Measurements from ENCODE around the gene FADS2. TPM values are rescaled to one million over a fixed set of nuclear protein-coding genes. Genes with fewer than 3 reads are reported as not detected.
A peak's percentile ranks its signal among the peaks of the same experiment; 100 is the strongest.

FADS2 gene
- polyA plus RNA-seq, 2 of the 4 experiments (the other 2 are of a cell fraction): 215 to 391 TPM

DNA sequence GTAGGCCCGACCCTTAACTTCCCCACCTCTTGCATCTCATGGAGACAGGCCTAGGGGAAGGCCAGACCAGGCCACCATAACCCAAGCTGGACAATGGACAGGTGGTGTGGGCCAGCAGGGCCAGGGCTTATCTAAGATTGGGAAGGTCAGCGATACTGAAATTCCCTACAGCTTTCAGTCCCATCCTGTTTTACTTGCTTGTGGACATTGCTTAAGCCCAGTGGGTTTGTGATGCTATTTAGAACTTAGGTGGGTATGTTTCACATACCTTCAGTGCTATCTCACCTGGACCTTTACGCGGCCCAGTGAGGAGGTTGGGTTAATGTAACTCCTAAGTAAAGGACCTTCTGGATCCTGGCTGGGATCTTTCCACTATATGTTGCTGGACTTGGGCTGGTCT, 1.7 kb downstream of the FADS2 start:
- peak overlapping the region; percentile 100 for H3K4me2 ChIP-seq
- FAIRE-seq (no peak), DNase-seq (ENCODE audit: low read depth in 1 of 2, low spot score in 1 of 2) (no peak), ATAC-seq (no peak)
- WGBS (ENCODE audit: missing lambda C conversion rate): 75% methylated on average over 4 of the region's 4 CpGs
- CTCF ChIA-PET: interaction anchor here (1.1 to 5.6 kb wide), 10 partner anchors 11 to 493 kb away, joined by 3 to 51 read pairs (median 12); partner anchors contain the start of gene FADS1
- peak overlapping the region; percentile 96 to 100 for H3K27ac ChIP-seq
- H3K9me3 ChIP-seq: no peaks in the 10 kb centered on the region
- peak overlapping the region; percentile 100 for H3K4me3 ChIP-seq
- TF ChIP-seq KDM1A (IDR thresholded peaks at IDR 0.05; ENCODE audit: low read depth): no peak
- POLR2A ChIA-PET: interaction anchor here (3.7 kb wide), 1 partner anchor 13 kb away, joined by 71 read pairs; the partner anchor contains the start of gene FADS1
- H3K4me1 ChIP-seq: peaks cover 61% of the 10 kb centered on the region

DNA sequence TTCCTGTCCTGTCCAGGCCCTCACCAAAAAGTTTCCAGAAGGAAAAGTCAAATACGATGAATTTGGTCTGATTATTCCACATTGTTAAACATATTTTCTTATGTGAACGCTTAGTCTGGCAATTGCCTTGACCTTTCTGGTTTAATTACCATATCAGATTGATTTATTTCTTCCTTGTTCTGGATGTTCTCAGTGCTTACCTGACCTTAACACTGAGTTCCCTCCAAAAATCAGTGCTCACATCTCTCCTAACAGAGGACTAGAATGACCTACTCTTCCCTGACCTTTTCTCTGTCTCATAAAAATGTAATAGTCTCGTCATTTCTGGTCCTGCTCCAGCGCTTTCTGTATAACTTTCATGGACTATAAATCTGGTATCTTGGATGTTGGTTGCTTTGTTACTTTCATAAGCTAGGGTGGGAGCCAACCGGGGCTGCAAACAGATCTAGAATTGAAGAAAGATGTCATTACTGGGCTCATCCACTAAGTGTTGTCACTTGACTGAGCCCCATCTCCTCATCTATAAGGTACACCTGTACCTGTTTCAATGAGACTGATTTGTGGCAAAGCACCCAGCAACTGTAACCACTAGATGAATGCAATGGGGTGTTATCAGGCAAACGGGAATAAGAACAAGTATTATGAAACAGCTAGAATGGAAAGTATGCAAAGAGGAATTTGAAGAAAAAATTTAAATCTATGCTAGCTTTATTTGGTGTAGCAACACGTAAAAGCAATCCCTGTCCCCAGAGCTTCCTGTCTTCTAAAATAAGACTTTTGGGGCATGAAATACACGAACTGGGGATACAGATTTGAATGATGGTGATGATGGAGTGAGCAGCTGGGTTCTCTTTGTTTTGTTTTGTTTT, 2.4 kb downstream of the FADS2 start:
- no peak for ATAC-seq
- DNase-seq (ENCODE audit: low read depth in 1 of 2, low spot score in 1 of 2): no peak
- H3K4me1 ChIP-seq: peaks cover 68% of the 10 kb centered on the region
- H3K9me3 ChIP-seq: no peaks in the 10 kb centered on the region
- WGBS (ENCODE audit: missing lambda C conversion rate): 64% methylated on average over 8 of the region's 8 CpGs
- POLR2A ChIA-PET: no interaction called here
- no peak for FAIRE-seq
- TF ChIP-seq MYC (IDR thresholded peaks at IDR 0.05; ENCODE audit: borderline replicate concordance, low read length) (no peak), TP53 (CRISPR knock-in tag; IDR thresholded peaks at IDR 0.05) (no peak), PHF8 (IDR thresholded peaks at IDR 0.05; ENCODE audit: borderline replicate concordance, low read depth) (no peak), ZSCAN20 (CRISPR knock-in tag; IDR thresholded peaks at IDR 0.05) (no peak), CBX2 (IDR thresholded peaks at IDR 0.05; ENCODE audit: borderline replicate concordance, low read depth) (no peak), RNF2 (IDR thresholded peaks at IDR 0.05; ENCODE audit: borderline replicate concordance, low read depth) (no peak), ZNF302 (CRISPR knock-in tag; IDR thresholded peaks at IDR 0.05) (no peak), EP300 (IDR thresholded peaks at IDR 0.05) (no peak), KDM5A (IDR thresholded peaks at IDR 0.05) (no peak), EHMT2 (IDR thresholded peaks at IDR 0.05; ENCODE audit: low read depth) (no peak)
- TF ChIP-seq, protein P1, sequence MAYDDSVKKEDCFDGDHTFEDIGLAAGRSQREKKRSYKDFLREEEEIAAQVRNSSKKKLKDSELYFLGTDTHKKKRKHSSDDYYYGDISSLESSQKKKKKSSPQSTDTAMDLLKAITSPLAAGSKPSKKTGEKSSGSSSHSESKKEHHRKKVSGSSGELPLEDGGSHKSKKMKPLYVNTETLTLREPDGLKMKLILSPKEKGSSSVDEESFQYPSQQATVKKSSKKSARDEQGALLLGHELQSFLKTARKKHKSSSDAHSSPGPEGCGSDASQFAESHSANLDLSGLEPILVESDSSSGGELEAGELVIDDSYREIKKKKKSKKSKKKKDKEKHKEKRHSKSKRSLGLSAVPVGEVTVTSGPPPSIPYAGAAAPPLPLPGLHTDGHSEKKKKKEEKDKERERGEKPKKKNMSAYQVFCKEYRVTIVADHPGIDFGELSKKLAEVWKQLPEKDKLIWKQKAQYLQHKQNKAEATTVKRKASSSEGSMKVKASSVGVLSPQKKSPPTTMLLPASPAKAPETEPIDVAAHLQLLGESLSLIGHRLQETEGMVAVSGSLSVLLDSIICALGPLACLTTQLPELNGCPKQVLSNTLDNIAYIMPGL (CRISPR knock-in tag; IDR thresholded peaks at IDR 0.05; ENCODE audit: borderline replicate concordance): no peak
- TF ChIP-seq, protein P2, sequence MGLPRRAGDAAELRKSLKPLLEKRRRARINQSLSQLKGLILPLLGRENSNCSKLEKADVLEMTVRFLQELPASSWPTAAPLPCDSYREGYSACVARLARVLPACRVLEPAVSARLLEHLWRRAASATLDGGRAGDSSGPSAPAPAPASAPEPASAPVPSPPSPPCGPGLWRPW (IDR thresholded peaks at IDR 0.05): no peak
- TF ChIP-seq, protein P3, sequence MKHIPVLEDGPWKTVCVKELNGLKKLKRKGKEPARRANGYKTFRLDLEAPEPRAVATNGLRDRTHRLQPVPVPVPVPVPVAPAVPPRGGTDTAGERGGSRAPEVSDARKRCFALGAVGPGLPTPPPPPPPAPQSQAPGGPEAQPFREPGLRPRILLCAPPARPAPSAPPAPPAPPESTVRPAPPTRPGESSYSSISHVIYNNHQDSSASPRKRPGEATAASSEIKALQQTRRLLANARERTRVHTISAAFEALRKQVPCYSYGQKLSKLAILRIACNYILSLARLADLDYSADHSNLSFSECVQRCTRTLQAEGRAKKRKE (CRISPR knock-in tag; IDR thresholded peaks at IDR 0.05; ENCODE audit: low read depth): no peak
- TF ChIP-seq, protein P4, sequence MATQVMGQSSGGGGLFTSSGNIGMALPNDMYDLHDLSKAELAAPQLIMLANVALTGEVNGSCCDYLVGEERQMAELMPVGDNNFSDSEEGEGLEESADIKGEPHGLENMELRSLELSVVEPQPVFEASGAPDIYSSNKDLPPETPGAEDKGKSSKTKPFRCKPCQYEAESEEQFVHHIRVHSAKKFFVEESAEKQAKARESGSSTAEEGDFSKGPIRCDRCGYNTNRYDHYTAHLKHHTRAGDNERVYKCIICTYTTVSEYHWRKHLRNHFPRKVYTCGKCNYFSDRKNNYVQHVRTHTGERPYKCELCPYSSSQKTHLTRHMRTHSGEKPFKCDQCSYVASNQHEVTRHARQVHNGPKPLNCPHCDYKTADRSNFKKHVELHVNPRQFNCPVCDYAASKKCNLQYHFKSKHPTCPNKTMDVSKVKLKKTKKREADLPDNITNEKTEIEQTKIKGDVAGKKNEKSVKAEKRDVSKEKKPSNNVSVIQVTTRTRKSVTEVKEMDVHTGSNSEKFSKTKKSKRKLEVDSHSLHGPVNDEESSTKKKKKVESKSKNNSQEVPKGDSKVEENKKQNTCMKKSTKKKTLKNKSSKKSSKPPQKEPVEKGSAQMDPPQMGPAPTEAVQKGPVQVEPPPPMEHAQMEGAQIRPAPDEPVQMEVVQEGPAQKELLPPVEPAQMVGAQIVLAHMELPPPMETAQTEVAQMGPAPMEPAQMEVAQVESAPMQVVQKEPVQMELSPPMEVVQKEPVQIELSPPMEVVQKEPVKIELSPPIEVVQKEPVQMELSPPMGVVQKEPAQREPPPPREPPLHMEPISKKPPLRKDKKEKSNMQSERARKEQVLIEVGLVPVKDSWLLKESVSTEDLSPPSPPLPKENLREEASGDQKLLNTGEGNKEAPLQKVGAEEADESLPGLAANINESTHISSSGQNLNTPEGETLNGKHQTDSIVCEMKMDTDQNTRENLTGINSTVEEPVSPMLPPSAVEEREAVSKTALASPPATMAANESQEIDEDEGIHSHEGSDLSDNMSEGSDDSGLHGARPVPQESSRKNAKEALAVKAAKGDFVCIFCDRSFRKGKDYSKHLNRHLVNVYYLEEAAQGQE (IDR thresholded peaks at IDR 0.05): no peak
- peak overlapping the region; percentile 1 to 96; a peak in 3 of 6 replicates for H3K27ac ChIP-seq
- CTCF ChIA-PET: interaction anchor here (0.7 to 5.6 kb wide), 7 partner anchors 18 to 252 kb away, joined by 3 to 51 read pairs (median 5); no protein-coding TSS in a partner anchor
- H3K4me3 ChIP-seq: peak overlapping the region; percentile 100
- H3K4me2 ChIP-seq: peak overlapping the region; percentile 100

Data from A549 (cell line).